ENCODE results near the gene SYNDIG1. TPM values are rescaled to one million over a fixed set of nuclear protein-coding genes. Genes with fewer than 3 reads are reported as not detected.

The SYNDIG1 gene
- polyA plus RNA-seq, 1 donor from 2014 or later: 0.22 TPM

DNA sequence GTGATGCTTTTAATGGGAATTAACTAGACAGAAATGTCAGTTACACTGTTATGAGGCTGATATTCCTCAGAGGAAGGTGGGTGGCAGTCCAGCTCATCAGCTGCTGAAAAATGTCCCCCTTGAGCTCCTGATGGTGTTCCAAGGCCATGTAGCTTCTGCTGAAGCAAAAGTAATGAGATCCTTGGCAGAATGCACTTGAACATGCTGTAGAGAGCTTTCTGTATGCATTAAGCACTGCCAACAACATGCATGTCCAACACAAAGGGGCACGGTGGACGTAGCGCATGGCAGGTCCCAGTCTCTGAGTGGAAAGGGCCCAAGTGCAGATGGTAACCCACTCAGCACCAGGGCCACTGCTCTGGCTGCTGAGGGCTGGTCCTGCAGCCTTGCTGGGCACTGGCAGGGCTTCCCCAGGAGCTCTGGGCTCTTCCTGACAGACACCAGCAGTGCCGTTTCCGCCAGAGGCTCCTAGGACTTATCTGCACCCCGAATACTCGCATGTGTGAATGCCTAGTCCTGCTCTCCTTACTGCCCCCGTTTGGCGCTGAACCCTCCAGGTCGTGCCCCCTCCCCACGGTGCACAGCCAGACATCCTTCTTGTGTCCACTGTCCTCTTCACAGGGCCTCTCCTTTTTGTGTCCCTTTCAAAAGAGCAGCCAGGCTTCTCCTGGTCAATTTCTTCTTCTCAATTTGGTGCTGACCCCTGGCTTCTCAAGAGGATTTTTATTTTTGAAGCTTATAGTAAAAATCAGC is 18.6 kb upstream of the SYNDIG1 start:
- Histone ChIP-seq H3K36me3 (ENCODE audit: insufficient read depth, low read length) (no peaks in the 10 kb centered on the region), H3K9me2 (ENCODE audit: insufficient read depth, low read length) (no peaks in the 10 kb centered on the region), H3K27me3 (ENCODE audit: insufficient read depth, low read depth, low read length) (no peaks in the 10 kb centered on the region), H3K4me3 (ENCODE audit: low read length) (no peak overlapping the region), H2AFZ (ENCODE audit: low read depth, low read length) (no peak overlapping the region), H3F3A (ENCODE audit: insufficient read depth, low read length, poor library complexity, severe bottlenecking) (no peaks in the 10 kb centered on the region), H3K4me2 (ENCODE audit: low read length) (no peak overlapping the region), H3K79me2 (replicated peaks; ENCODE audit: insufficient read depth, low read length) (no peaks in the 10 kb centered on the region), H3K9ac (ENCODE audit: low read length) (no peak overlapping the region), H3K9me3 (ENCODE audit: low read length) (no peaks in the 10 kb centered on the region), H4K20me1 (ENCODE audit: insufficient read depth) (no peaks in the 10 kb centered on the region), H3K27ac (ENCODE audit: low read length) (no peak overlapping the region)
- no peak for TF ChIP-seq EP300 (conservative IDR thresholded peaks at IDR 0.05; ENCODE audit: poor library complexity, severe bottlenecking)
- TF ChIP-seq RAD21 (conservative IDR thresholded peaks at IDR 0.05): no peak
- TF ChIP-seq MXI1 (conservative IDR thresholded peaks at IDR 0.05; ENCODE audit: poor library complexity, severe bottlenecking): no peak
- no peak for TF ChIP-seq POLR2AphosphoS5 (IDR thresholded peaks at IDR 0.05)
- TF ChIP-seq, protein P1, sequence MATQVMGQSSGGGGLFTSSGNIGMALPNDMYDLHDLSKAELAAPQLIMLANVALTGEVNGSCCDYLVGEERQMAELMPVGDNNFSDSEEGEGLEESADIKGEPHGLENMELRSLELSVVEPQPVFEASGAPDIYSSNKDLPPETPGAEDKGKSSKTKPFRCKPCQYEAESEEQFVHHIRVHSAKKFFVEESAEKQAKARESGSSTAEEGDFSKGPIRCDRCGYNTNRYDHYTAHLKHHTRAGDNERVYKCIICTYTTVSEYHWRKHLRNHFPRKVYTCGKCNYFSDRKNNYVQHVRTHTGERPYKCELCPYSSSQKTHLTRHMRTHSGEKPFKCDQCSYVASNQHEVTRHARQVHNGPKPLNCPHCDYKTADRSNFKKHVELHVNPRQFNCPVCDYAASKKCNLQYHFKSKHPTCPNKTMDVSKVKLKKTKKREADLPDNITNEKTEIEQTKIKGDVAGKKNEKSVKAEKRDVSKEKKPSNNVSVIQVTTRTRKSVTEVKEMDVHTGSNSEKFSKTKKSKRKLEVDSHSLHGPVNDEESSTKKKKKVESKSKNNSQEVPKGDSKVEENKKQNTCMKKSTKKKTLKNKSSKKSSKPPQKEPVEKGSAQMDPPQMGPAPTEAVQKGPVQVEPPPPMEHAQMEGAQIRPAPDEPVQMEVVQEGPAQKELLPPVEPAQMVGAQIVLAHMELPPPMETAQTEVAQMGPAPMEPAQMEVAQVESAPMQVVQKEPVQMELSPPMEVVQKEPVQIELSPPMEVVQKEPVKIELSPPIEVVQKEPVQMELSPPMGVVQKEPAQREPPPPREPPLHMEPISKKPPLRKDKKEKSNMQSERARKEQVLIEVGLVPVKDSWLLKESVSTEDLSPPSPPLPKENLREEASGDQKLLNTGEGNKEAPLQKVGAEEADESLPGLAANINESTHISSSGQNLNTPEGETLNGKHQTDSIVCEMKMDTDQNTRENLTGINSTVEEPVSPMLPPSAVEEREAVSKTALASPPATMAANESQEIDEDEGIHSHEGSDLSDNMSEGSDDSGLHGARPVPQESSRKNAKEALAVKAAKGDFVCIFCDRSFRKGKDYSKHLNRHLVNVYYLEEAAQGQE (IDR thresholded peaks at IDR 0.05; ENCODE audit: borderline replicate concordance): no peak
- TF ChIP-seq, protein P2, sequence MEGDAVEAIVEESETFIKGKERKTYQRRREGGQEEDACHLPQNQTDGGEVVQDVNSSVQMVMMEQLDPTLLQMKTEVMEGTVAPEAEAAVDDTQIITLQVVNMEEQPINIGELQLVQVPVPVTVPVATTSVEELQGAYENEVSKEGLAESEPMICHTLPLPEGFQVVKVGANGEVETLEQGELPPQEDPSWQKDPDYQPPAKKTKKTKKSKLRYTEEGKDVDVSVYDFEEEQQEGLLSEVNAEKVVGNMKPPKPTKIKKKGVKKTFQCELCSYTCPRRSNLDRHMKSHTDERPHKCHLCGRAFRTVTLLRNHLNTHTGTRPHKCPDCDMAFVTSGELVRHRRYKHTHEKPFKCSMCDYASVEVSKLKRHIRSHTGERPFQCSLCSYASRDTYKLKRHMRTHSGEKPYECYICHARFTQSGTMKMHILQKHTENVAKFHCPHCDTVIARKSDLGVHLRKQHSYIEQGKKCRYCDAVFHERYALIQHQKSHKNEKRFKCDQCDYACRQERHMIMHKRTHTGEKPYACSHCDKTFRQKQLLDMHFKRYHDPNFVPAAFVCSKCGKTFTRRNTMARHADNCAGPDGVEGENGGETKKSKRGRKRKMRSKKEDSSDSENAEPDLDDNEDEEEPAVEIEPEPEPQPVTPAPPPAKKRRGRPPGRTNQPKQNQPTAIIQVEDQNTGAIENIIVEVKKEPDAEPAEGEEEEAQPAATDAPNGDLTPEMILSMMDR (IDR thresholded peaks at IDR 0.05; ENCODE audit: poor library complexity, severe bottlenecking): no peak
- TF ChIP-seq EZH2 (IDR thresholded peaks at IDR 0.05; ENCODE audit: borderline replicate concordance, insufficient read depth, low read length, poor library complexity, severe bottlenecking): no peak
- TF ChIP-seq SMC3 (conservative IDR thresholded peaks at IDR 0.05; ENCODE audit: poor library complexity): no peak
- TF ChIP-seq TAF1 (IDR thresholded peaks at IDR 0.05; ENCODE audit: low read depth): no peak

DNA sequence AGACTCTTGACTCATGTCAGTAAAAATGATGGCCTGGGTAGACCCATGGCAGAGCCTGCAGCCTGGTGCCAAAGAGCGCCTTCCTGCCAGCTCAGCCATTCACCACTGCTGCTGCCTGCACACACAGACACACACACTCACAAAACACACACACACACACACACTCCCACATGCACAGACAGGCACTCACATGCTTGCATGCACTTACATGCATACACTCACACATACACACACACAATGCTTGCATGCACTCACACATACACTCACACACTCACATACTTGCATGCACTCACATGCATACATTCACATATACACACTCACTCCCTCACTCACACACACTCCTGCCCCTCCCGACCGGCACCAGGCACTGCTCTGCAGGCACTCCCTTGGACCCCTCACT is 18.0 kb upstream of the SYNDIG1 start:
- Histone ChIP-seq H3K9me3 (ENCODE audit: low read length) (no peaks in the 10 kb centered on the region), H3K79me2 (replicated peaks; ENCODE audit: insufficient read depth, low read length) (no peaks in the 10 kb centered on the region), H3F3A (ENCODE audit: insufficient read depth, low read length, poor library complexity, severe bottlenecking) (no peaks in the 10 kb centered on the region), H3K4me2 (ENCODE audit: low read length) (no peak overlapping the region), H3K36me3 (ENCODE audit: insufficient read depth, low read length) (no peaks in the 10 kb centered on the region), H3K9me2 (ENCODE audit: insufficient read depth, low read length) (no peaks in the 10 kb centered on the region), H3K4me3 (ENCODE audit: low read length) (no peak overlapping the region), H3K27ac (ENCODE audit: low read length) (no peak overlapping the region), H3K9ac (ENCODE audit: low read length) (no peak overlapping the region), H2AFZ (ENCODE audit: low read depth, low read length) (no peak overlapping the region), H3K27me3 (ENCODE audit: insufficient read depth, low read depth, low read length) (no peaks in the 10 kb centered on the region), H4K20me1 (ENCODE audit: insufficient read depth) (no peaks in the 10 kb centered on the region)
- no peak for TF ChIP-seq TAF1 (IDR thresholded peaks at IDR 0.05; ENCODE audit: low read depth)
- TF ChIP-seq, protein P2 (IDR thresholded peaks at IDR 0.05; ENCODE audit: poor library complexity, severe bottlenecking): no peak
- no peak for TF ChIP-seq POLR2AphosphoS5 (IDR thresholded peaks at IDR 0.05)
- TF ChIP-seq, protein P1 (IDR thresholded peaks at IDR 0.05; ENCODE audit: borderline replicate concordance): no peak
- TF ChIP-seq SMC3 (conservative IDR thresholded peaks at IDR 0.05; ENCODE audit: poor library complexity): no peak
- TF ChIP-seq EP300 (conservative IDR thresholded peaks at IDR 0.05; ENCODE audit: poor library complexity, severe bottlenecking): no peak
- TF ChIP-seq EZH2 (IDR thresholded peaks at IDR 0.05; ENCODE audit: borderline replicate concordance, insufficient read depth, low read length, poor library complexity, severe bottlenecking): no peak
- TF ChIP-seq MXI1 (conservative IDR thresholded peaks at IDR 0.05; ENCODE audit: poor library complexity, severe bottlenecking): no peak
- no peak for TF ChIP-seq RAD21 (conservative IDR thresholded peaks at IDR 0.05)
